DND-41 (cell line): ENCODE data around the gene ANKRD39.
A peak's percentile ranks its signal among the peaks of the same experiment; 100 is the strongest.

Experiments used
- ATAC-seq: fragments of 200-7000 bp; cut with Tn5 transposase; 3 replicates; pipeline ENCODE4 v1.9.1; 2021; ENCODE audit warnings: low read depth; ENCODE audit not compliant: insufficient read depth
- DNase-seq: peaks from one replicate; pipeline ENCODE4 v3.0.0-alpha.2; 2020
- H2AFZ ChIP-seq: 2 replicates; pipeline ENCODE4 v1.6.0; 2012; ENCODE audit warnings: low read depth, low read length
- H3K27ac ChIP-seq: 2 replicates; pipeline ENCODE4 v1.5.1; 2012; ENCODE audit warnings: low read length, inconsistent platforms
- H3K27me3 ChIP-seq: fragments of 200-600 bp; sonication (generic); 2 replicates; pipeline ENCODE4 v1.6.0; 2012; ENCODE audit warnings: low read length, mild to moderate bottlenecking, inconsistent platforms; ENCODE audit not compliant: insufficient read depth, poor library complexity
- H3K36me3 ChIP-seq: 2 replicates; pipeline ENCODE4 v1.5.1; 2012; ENCODE audit warnings: low read length, inconsistent platforms; ENCODE audit not compliant: insufficient read depth
- H3K4me1 ChIP-seq: 2 replicates; pipeline ENCODE4 v1.5.1; 2012; ENCODE audit warnings: mild to moderate bottlenecking, low read length; ENCODE audit not compliant: insufficient read depth
- H3K4me2 ChIP-seq: 2 replicates; pipeline ENCODE4 v1.6.0; 2012; ENCODE audit warnings: mild to moderate bottlenecking, moderate library complexity, low read length, inconsistent platforms; ENCODE audit not compliant: insufficient read depth
- H3K4me3 ChIP-seq, 2 experiments: fragments of 200-600 bp in 1 of 2; shearing (Covaris generic) in 1 of 2; 2 replicates each; pipeline ENCODE4 v1.5.1; 2012 to 2016; ENCODE audit warnings: inconsistent platforms in 2 of 2, low read length in 2 of 2, mild to moderate bottlenecking in 2 of 2, low read depth in 1 of 2, moderate library complexity in 1 of 2
- H3K79me2 ChIP-seq: 2 replicates; pipeline ENCODE4 v1.6.0; 2012; ENCODE audit warnings: low read length, inconsistent platforms; ENCODE audit not compliant: insufficient read depth
- H3K9ac ChIP-seq: 2 replicates; pipeline ENCODE4 v1.6.0; 2012; ENCODE audit warnings: low read depth, mild to moderate bottlenecking, inconsistent platforms, low read length, moderate library complexity
- H3K9me3 ChIP-seq: 2 replicates; pipeline ENCODE4 v1.5.1; 2012; ENCODE audit warnings: low read length, moderate library complexity, mild to moderate bottlenecking, inconsistent platforms; ENCODE audit not compliant: insufficient read depth, severe bottlenecking
- H4K20me1 ChIP-seq: 2 replicates; pipeline ENCODE4 v1.6.0; 2012; ENCODE audit warnings: low read length; ENCODE audit not compliant: insufficient read depth
- CTCF ChIP-seq: IDR thresholded peaks from 2 replicates; pipeline ENCODE4 v1.5.1; 2012; ENCODE audit warnings: borderline replicate concordance, low read length, moderate library complexity, mild to moderate bottlenecking; ENCODE audit not compliant: poor library complexity, severe bottlenecking; ENCODE audit errors: extremely low read depth
- EZH2 ChIP-seq: IDR thresholded peaks from 3 replicates; pipeline ENCODE4 v1.6.1; 2012; ENCODE audit warnings: borderline replicate concordance, low read depth, mild to moderate bottlenecking, moderate library complexity, low read length, inconsistent platforms; ENCODE audit not compliant: severe bottlenecking

The ANKRD39 gene

GRCh38 chr2:96832754-96833507 is 24.9 kb downstream of the ANKRD39 start:
- H2AFZ ChIP-seq, result no peak overlapping the region
- H3K27me3 ChIP-seq, result no peaks in the 10 kb centered on the region
- no peaks in the 10 kb centered on the region for H3K9me3 ChIP-seq
- H3K4me3 ChIP-seq, result no peak overlapping the region
- no peak for DNase-seq
- H3K4me2 ChIP-seq, result no peak overlapping the region
- H3K27ac ChIP-seq, result no peak overlapping the region
- no peak for TF ChIP-seq CTCF
- TF ChIP-seq EZH2, result no peak
- peaks cover 41% of the 10 kb centered on the region; the same call in 1 of the 2 replicates for H4K20me1 ChIP-seq
- H3K9ac ChIP-seq, result no peak overlapping the region
- H3K4me1 ChIP-seq, result no peaks in the 10 kb centered on the region
- H3K79me2 ChIP-seq, result no peaks in the 10 kb centered on the region; the same call in 1 of the 2 replicates
- ATAC-seq, result no peak
- peaks cover 85% of the 10 kb centered on the region for H3K36me3 ChIP-seq

GRCh38 chr2:96832408-96832753 is 25.4 kb downstream of the ANKRD39 start:
- H4K20me1 ChIP-seq, result peaks cover 43% of the 10 kb centered on the region; the same call in 1 of the 2 replicates
- no peak overlapping the region for H3K27ac ChIP-seq
- no peak overlapping the region for H2AFZ ChIP-seq
- no peak for ATAC-seq
- H3K9ac ChIP-seq, result no peak overlapping the region
- H3K9me3 ChIP-seq, result no peaks in the 10 kb centered on the region
- peaks cover 85% of the 10 kb centered on the region for H3K36me3 ChIP-seq
- no peak for DNase-seq
- no peaks in the 10 kb centered on the region for H3K27me3 ChIP-seq
- H3K4me2 ChIP-seq, result no peak overlapping the region
- no peaks in the 10 kb centered on the region; the same call in 1 of the 2 replicates for H3K79me2 ChIP-seq
- TF ChIP-seq EZH2 (no peak), CTCF (no peak)
- H3K4me1 ChIP-seq, result no peaks in the 10 kb centered on the region
- H3K4me3 ChIP-seq, result no peak overlapping the region

GRCh38 chr2:96831679-96832078 is 26.1 kb downstream of the ANKRD39 start:
- Histone ChIP-seq H3K4me3 (no peak overlapping the region), H3K9me3 (no peaks in the 10 kb centered on the region), H3K36me3 (peaks cover 85% of the 10 kb centered on the region), H3K27me3 (no peaks in the 10 kb centered on the region), H4K20me1 (peaks cover 46% of the 10 kb centered on the region; the same call in 1 of the 2 replicates), H3K4me1 (no peaks in the 10 kb centered on the region), H3K9ac (no peak overlapping the region), H3K79me2 (no peaks in the 10 kb centered on the region; the same call in 1 of the 2 replicates), H3K27ac (no peak overlapping the region), H2AFZ (no peak overlapping the region), H3K4me2 (no peak overlapping the region)
- DNase-seq (no peak), ATAC-seq (peak; percentile 60)
- TF ChIP-seq CTCF (no peak), EZH2 (no peak)
